DMS153 treated with DMSO at 0.1 percent for 48 hours (cell line): ENCODE data around the gene FAM47B.

Source experiments
- DNase-seq: peaks from one replicate; lab custom pipeline; 2025; ENCODE audit not compliant: unreplicated experiment; lab: John Stamatoyannopoulos, UW

The FAM47B gene

DNA sequence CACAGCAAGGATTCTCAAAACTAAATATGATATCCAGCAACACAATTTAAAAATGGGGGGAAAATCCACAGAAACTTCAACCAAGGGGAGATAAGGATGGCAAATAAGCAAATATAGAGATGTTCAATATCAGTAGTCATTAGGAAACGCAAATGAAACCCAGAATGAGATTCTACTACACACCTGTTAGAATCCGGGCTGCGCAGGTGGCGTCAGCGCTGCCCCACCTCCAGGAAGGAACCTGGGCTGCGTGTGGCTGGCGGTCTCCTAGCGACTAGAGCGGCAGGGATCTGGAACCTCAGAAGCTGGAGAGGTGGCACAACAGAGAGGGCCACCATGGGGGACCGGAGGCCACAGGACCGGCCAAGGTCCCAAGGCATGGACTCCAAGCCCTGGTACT lies at the start of gene FAM47B:
Gene FAM47B, plus strand, starts transcription at position 301 of the 400 bp plus-strand sequence. Its CDS starts 36 bp downstream, at position 337.
- no peak for DNase-seq

DNA sequence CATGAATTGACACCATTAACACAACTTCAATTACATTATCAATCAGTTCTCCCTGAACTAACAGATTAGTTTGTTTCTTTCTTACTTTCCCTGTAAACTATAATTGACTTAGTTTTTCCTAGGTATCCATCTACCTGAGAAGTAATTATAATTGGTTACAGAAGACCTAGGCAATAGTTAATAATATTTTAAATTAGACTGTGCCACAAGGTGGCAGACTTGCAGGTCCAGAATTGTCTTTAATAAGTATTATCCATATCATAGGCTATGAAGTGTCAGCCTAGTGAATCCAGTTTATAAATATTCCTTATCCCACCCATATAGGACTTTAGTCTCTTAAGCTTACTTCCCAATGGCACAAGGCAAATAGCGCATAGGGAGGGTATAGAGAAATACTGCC lies 48.9 kb upstream of the FAM47B start:
- DNase-seq: no peak

DNA sequence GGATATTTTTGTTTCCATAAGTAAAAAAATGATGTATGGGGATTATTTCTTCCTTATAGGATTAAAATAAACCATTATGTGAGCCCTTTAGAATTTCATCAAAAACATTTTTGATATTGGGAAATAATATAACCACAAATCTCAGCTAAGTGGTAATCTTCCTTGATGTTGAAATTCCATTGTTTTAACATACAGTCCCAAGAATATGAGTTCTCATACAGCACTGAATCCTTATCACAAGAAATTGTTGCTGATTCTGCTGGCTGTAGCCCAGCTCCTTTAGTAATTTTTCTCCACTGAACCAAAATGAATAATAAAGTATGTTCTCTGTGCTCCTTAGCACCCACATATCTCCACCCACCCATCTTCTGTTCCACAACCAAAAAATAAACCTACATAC lies 41.9 kb upstream of the FAM47B start:
- DNase-seq: no peak

DNA sequence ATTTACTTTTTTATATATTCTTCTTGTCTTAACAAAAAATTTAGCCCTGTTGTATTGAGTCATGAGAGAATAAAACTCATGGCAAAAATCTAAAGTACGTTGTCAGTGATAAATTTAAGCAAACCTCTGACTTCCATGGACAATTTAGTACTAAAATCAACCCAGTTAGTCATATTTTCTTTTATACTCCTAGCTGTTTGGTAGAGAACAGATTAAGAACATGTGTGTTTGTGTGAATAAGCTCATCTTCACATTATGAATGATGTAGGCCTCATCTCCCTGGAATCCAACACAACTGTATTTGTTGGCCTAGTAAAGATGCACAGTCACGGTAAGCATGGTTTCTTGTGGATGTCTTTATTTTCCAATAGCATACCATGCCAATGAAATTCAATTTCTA lies 40.8 kb upstream of the FAM47B start:
- no peak for DNase-seq

DNA sequence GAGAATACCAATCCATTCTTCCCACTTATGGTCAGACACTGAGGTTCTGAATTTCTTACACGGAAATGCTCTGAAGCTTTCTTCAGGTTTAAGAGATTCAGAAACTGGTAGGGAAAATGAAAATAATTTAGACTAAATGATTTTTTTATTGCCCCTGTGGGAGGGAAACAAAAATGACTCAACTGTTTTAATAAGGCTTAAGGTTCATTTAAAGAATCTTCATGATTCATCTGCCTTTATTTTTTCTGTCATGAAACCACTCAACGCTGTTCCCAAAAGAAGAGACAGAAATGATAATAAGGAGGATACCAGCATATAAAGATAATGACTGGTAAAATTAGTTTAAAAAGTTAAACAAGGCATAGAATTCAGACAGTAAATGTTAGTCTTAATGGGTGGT lies 39.3 kb upstream of the FAM47B start:
- DNase-seq: no peak

DNA sequence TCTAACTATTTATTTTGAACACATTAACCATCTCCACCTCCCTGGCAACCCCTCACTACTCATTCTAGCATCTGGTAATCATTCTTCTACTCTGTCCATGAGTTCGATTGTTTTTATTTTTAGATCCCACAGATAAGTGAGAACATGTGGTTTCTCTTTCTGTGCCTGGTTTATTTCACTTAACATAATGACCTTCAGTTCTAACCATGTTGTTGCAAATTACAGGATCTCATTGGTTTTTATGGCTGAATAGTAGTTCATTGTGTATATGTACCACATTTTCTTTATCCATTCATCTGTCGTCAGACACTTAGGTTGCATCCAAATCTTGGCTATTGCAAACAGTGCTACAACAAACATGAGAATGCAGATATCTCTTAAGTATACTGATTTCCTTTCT lies 33.4 kb upstream of the FAM47B start:
- DNase-seq: no peak

DNA sequence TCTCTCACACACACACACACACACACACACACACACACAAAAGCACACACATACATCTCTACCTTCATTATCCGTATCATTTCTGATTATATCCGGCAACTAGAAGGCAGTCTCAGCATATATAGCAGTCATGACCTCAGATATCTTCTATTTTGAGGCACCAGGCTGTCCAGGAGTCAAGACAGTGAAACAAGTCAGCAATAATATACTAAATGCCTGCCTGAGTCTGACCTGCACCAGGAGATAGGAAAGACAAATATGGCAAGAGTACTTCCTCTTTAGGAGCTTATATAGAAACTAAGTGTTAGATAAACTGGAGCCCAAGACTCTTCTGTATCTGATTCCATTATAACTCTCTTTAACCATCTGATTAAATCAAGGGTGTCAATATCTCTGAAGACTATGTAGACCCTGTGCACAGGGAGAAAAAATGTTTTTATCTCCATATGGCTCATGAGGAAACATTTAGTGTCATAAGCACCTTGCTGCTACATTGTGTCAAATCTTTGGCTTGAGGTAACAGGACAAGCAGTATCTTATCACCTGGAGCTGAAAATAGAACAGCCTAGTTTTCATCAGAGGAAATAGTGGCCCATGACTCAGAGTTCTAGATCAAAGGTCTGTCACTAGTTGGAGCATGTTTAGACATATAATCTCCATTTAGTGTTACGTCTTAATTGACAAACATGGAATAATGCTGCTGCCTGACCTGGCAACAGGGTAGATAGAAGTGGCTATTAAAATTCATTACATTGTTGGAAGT lies 27.0 kb upstream of the FAM47B start:
- DNase-seq: no peak

DNA sequence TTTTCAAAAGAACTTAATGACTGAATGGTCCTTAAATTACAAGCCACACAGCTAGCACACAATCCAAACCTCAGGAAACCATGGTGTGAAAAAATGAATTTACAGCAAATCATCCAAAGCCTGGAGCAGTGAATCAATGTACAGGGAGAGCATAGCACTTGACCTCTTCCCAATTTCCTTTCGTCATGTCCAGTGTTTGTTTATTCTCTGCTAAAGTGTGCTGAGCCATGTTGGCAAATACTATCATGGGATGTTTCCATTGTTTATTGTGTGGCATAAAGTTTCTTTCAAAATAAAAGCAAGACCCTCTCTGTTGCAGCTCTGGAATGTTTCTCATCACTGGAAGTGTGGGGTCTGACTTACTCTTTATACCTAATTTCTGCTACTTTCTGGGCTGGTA lies 25.4 kb upstream of the FAM47B start:
- no peak for DNase-seq

DNA sequence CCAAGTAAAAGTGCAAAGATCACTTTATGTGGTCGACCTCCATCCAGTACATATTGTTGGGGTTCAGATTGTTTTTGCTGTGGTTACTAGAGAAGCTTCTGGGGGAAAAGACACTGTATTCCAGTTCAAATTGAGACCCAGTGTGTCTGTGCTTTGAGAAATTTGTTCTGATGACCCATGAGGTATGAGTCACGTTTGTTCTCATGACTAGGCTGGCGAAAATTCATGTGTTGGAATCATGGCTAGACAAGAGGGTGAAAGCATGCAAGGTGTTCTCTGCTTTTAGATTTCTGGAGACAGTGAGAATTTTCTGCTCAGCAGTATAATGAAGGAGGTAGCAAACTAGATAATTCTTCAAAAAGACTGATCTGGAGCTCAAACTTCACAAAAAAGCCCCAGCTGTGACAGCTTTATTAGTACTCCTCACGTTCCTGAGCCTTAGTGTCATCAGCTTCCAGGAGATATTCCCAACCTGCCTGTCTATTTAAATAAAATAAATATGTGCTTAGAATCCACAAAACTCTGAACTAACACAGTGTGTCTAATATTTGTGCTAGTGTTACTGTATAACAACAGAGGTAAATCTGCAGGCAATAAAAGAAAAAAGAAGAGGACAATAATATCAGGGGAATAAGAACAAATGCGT lies 24.4 kb upstream of the FAM47B start:
- DNase-seq: no peak

DNA sequence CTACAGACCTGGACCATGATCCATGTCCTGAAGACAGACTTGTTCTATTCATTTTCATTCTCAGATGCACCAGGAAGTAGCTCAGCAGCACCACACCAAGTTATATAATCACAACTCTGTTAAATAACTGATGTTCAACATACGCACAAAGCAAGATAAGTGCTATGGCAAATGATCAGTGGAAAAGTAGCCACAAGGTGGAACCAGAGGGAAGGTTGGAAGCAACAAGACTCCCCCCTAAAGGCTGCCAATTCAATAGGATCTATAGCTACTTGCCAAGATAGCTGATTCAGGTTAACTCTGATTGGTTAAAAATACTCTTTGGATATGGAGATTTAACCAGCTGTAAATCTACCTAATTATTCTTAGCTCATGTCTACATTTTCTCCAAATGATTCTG lies 23.7 kb upstream of the FAM47B start:
- DNase-seq: peak; percentile 12

DNA sequence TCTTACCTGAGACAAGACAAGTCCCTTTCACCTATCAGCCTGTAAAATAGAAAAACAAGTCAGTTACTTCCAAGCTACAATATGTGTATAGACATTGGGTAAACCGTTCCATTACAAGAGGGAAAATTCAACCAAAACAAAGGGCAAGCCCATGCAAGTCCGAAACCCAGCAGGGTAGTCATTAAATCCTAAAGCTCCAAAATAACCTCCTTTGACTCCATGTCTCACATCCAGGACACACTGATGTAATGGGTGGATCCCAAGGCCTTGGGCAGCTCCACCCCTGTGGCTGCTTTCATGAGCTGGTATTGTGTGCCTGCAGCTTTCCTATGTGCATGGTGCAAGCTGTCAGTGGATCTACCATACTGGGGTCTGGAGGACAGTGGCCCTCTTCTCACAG lies 14.7 kb upstream of the FAM47B start:
- DNase-seq: no peak

DNA sequence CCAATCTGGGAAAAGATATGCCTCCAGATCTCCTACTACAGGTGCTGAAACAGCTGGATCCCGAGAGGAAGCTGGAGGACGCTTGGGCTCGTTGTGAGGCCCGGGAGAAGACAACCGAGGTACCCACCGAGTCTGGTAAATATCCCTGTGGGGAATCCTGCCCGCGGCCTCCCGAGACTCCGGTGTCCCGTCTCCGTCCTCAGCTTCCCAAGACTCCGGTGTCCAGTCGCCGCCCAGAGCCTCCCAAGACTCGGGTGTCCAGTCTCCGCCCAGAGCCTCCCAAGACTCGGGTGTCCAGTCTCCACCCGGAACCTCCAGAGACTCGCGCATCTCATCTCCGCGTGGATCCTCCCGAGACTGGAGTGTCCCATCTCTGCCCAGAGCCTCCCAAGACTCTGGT lies 639 bp downstream of the FAM47B start:
- DNase-seq: no peak

DNA sequence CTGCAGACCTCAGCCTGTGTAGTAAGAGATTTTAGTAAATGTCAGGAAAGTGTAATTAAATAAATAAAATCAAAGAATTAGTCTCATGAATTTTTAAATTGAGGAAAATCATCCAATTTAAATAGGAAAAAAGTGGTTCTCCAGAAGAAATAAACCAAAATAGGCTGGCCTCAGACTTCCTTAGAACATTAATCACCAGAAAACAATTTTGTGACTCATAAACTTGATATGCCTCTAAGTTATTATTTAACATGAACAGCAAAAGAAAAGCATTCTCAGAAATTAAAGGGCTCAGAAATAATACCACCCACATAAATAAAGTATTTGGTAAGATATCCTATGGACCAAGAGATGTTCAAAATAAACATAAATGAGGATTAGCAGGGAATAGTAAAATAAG lies 14.3 kb downstream of the FAM47B start:
- DNase-seq: no peak

DNA sequence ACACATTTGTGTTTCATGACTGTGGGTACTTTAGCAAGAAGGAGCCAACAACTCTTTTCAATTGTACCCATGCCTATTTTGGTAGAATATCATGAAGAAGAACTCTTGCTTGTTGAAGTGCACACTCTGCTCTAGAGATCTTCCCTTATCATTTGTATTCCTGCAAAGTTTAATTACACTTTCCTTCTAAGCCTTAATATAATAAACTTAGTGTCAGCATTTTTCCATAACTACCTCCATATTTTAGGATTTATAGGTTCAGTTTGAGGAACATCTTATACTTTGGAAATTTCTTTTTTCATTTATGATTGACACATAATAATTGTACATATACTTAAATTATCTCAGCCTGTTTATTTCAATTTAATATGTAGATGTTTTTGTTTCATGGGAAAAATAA lies 19.1 kb downstream of the FAM47B start:
- no peak for DNase-seq

DNA sequence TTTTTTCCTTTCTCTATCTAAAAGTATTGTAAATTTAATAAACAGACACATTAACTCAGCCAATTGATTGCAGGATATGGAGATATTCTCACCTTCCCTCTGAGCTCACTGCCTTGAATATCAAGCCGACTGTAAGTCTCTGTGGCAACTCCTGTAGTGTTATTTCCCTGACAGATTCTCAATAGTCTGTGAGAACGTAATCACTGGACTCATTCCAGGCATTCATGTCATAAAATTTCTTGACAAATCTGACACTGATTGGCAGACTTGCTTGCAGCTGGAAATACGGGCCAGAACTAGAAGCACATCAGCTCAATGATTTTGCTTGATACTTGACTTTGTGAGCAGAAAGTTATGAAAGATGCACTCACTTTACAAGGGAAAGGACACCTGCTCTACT lies 29.6 kb downstream of the FAM47B start:
- no peak for DNase-seq

DNA sequence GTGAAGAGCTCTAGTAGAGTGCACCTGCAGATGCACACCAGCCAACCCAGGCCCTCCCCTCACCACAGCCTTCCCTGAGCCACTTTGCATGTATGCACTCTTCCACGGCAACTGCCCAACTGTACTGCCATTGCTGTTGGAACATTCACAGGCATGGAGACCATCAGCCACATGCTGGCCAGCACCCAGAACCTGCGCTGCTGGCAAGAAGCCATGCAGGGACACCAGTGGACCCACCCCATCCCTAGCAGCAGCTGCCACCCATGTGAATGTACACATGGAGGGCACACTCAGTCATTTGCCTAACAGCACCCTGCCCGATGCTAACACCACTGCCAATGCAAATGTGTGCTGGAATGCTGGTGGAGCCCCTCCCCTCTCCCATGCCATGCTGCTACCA lies 35.6 kb downstream of the FAM47B start:
- DNase-seq: no peak

DNA sequence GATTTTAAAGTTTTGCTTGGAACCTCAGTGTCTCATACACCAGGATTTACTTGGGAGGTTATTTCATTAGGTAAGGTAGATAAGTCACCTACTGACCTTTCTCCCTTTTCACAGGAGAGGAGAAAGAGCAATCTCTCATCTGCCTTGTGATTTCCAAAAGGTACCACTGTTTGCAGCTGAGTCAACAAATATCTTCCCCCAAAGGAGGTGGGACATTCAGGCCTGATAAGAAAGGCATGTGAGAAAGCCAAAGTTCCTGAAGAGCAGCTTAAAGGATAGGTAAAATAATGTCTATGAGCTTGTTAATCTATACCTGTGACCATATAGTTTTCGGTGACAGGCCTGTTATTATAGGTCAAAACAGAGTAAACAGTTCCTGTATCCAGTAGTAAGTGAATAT lies 45.0 kb downstream of the FAM47B start:
- DNase-seq: no peak
